SK-N-SH (cell line): ENCODE data around the gene HS3ST4. TPM values are rescaled to one million over a fixed set of nuclear protein-coding genes. Genes with fewer than 3 reads are reported as not detected.

ENCODE experiments used
- CTCF ChIA-PET: fragments of 300-600, 350-600 bp; formaldehyde crosslinking; extraction: SDS; loops from one replicate; lab custom pipeline; 2021; lab: Yijun Ruan, JAX
- POLR2A ChIA-PET: fragments of 350-600 bp; sonication (Branson Sonifier 250); formaldehyde crosslinking; extraction: SDS; loops from one replicate; lab custom pipeline; 2020; ENCODE audit warnings: antibody characterized with exemption, inconsistent platforms; lab: Yijun Ruan, JAX
- DNase-seq: peaks from one replicate; pipeline ENCODE4 v3.0.0; 2012
- H2AFZ ChIP-seq: fragments of 200-600 bp; sonication (generic); 2 replicates; pipeline ENCODE4 v1.8.1; 2016; ENCODE audit warnings: antibody characterized with exemption, mild to moderate bottlenecking, low read depth
- H3F3A ChIP-seq: fragments of 200-600 bp; sonication (generic); replicated peaks from 2 replicates; pipeline ENCODE3; 2016; ENCODE audit warnings: antibody characterized with exemption, mild to moderate bottlenecking; ENCODE audit not compliant: insufficient read depth
- H3K27ac ChIP-seq, 2 experiments: fragments of 200-500 bp in 1 of 2; fragments of 200-600 bp in 1 of 2; sonication (Bioruptor generic) in 1 of 2; sonication (generic), shearing (Covaris generic) in 1 of 2; 2 replicates each; pipeline versions ENCODE4 v1.5.1 to v1.6.1; 2014 to 2016; ENCODE audit warnings: low read depth in 2 of 2, inconsistent platforms in 1 of 2, low read length in 1 of 2, mild to moderate bottlenecking in 1 of 2, mixed read lengths in 1 of 2
- H3K27me3 ChIP-seq: fragments of 200-600 bp; sonication (generic), shearing (Covaris generic); 2 replicates; pipeline ENCODE4 v1.6.1; 2016; ENCODE audit warnings: mixed run types; ENCODE audit not compliant: insufficient read depth
- H3K36me3 ChIP-seq, 2 experiments: fragments of 200-500 bp in 1 of 2; fragments of 200-600 bp in 1 of 2; sonication (Bioruptor generic) in 1 of 2; sonication (generic) in 1 of 2; replicated peaks in 1 of 2; 2 replicates each; pipeline versions ENCODE3 to v1.5.1; 2014 to 2016; ENCODE audit warnings: low read length in 1 of 2, mild to moderate bottlenecking in 1 of 2; ENCODE audit not compliant: insufficient read depth in 2 of 2, control insufficient read depth in 1 of 2
- H3K4me1 ChIP-seq, 2 experiments: fragments of 200-500 bp in 1 of 2; fragments of 200-600 bp in 1 of 2; sonication (Bioruptor generic) in 1 of 2; sonication (generic), shearing (Covaris generic) in 1 of 2; 2 replicates each; pipeline versions ENCODE4 v1.5.1 to v1.6.1; 2014 to 2016; ENCODE audit warnings: low read depth in 1 of 2, low read length in 1 of 2, mixed run types in 1 of 2; ENCODE audit not compliant: insufficient read depth in 2 of 2, control insufficient read depth in 1 of 2
- H3K4me2 ChIP-seq: fragments of 200-600 bp; sonication (generic), shearing (Covaris generic); 2 replicates; pipeline ENCODE4 v1.6.1; 2017; ENCODE audit warnings: mixed run types
- H3K4me3 ChIP-seq, 2 experiments: fragments of 200-500 bp in 1 of 2; fragments of 200-600 bp in 1 of 2; sonication (Bioruptor generic) in 1 of 2; sonication (generic), shearing (Covaris generic) in 1 of 2; 2 replicates each; pipeline versions ENCODE4 v1.5.1 to v1.8.1; 2014 to 2016; ENCODE audit warnings: low read depth in 2 of 2, inconsistent platforms in 1 of 2, low read length in 1 of 2, mild to moderate bottlenecking in 1 of 2, mixed read lengths in 1 of 2, moderate library complexity in 1 of 2
- H3K79me2 ChIP-seq: fragments of 200-600 bp; sonication (generic); 2 replicates; pipeline ENCODE4 v1.8.1; 2017; ENCODE audit warnings: mild to moderate bottlenecking; ENCODE audit not compliant: insufficient read depth
- H3K9ac ChIP-seq: fragments of 200-600 bp; sonication (generic); 2 replicates; pipeline ENCODE4 v1.6.1; 2017; ENCODE audit warnings: mixed run types
- H3K9me2 ChIP-seq: fragments of 200-600 bp; sonication (generic); 2 replicates; pipeline ENCODE4 v1.6.1; 2017; ENCODE audit warnings: mixed run types
- H3K9me3 ChIP-seq: fragments of 200-600 bp; sonication (generic); 2 replicates; pipeline ENCODE4 v1.6.1; 2017; ENCODE audit warnings: mixed run types, mild to moderate bottlenecking, moderate library complexity
- H4K20me1 ChIP-seq: fragments of 200-600 bp; sonication (generic); 2 replicates; pipeline ENCODE4 v1.6.1; 2017; ENCODE audit warnings: mild to moderate bottlenecking, mixed run types; ENCODE audit not compliant: insufficient read depth
- CHD2 ChIP-seq: fragments of 150-350 bp; IDR thresholded peaks from 2 replicates; pipeline ENCODE4 v1.6.1; 2018; ENCODE audit warnings: low read length; ENCODE audit not compliant: partially characterized antibody
- ELF1 ChIP-seq: IDR thresholded peaks from 2 replicates; pipeline ENCODE4 v1.4.0; 2012
- EP300 ChIP-seq, 2 experiments: IDR thresholded peaks; 2 replicates each; pipeline versions ENCODE4 v1.4.0 to v1.6.1; 2012; ENCODE audit warnings: borderline replicate concordance in 1 of 2, low read depth in 1 of 2, low read length in 1 of 2
- EZH2phosphoT487 ChIP-seq: fragments of 200-600 bp; sonication (generic); IDR thresholded peaks from 2 replicates; pipeline ENCODE4 v1.6.1; 2017; ENCODE audit warnings: low read depth, mixed run types, mild to moderate bottlenecking, antibody characterized with exemption, moderate library complexity, borderline replicate concordance
- FOXM1 ChIP-seq: IDR thresholded peaks from 2 replicates; pipeline ENCODE4 v1.4.0; 2012; ENCODE audit warnings: low read depth, mild to moderate bottlenecking
- GABPA ChIP-seq: IDR thresholded peaks from 2 replicates; pipeline ENCODE4 v1.4.0; 2012; ENCODE audit warnings: low read depth, mild to moderate bottlenecking
- GATA2 ChIP-seq: sonication (generic); formaldehyde crosslinking; IDR thresholded peaks from 2 replicates; pipeline ENCODE4 v1.5.0; 2020; ENCODE audit warnings: mild to moderate bottlenecking, missing genetic modification reagents
- JUND ChIP-seq: IDR thresholded peaks from 2 replicates; pipeline ENCODE4 v1.4.0; 2012
- MEF2A ChIP-seq: IDR thresholded peaks from 2 replicates; pipeline ENCODE4 v1.4.0; 2012; ENCODE audit warnings: low read depth, borderline replicate concordance
- MXI1 ChIP-seq: IDR thresholded peaks from 2 replicates; pipeline ENCODE4 v1.6.1; 2012; ENCODE audit warnings: mild to moderate bottlenecking, low read depth, low read length, improper control_type of control experiment
- NFIC ChIP-seq: IDR thresholded peaks from 2 replicates; pipeline ENCODE4 v1.4.0; 2012; ENCODE audit warnings: borderline replicate concordance
- NRF1 ChIP-seq: IDR thresholded peaks from 2 replicates; pipeline ENCODE4 v1.6.1; 2012; ENCODE audit warnings: low read depth, mild to moderate bottlenecking, low read length
- RAD21 ChIP-seq: IDR thresholded peaks from 2 replicates; pipeline ENCODE4 v1.6.1; 2012; ENCODE audit warnings: mild to moderate bottlenecking, low read length
- RCOR1 ChIP-seq: fragments of 150-350 bp; IDR thresholded peaks from 2 replicates; pipeline ENCODE4 v1.6.1; 2017; ENCODE audit warnings: antibody characterized with exemption, low read length
- RFX5 ChIP-seq: IDR thresholded peaks from 2 replicates; pipeline ENCODE4 v1.6.1; 2012; ENCODE audit warnings: mild to moderate bottlenecking, improper control_type of control experiment, low read length
- RXRA ChIP-seq: IDR thresholded peaks from 2 replicates; pipeline ENCODE4 v1.4.0; 2012; ENCODE audit warnings: low read depth, mild to moderate bottlenecking, borderline replicate concordance
- TAF1 ChIP-seq: IDR thresholded peaks from 2 replicates; pipeline ENCODE4 v1.6.1; 2012; ENCODE audit warnings: low read depth, mild to moderate bottlenecking, low read length, moderate library complexity, borderline replicate concordance
- TCF12 ChIP-seq: IDR thresholded peaks from 2 replicates; pipeline ENCODE4 v1.4.0; 2012
- TEAD4 ChIP-seq: IDR thresholded peaks from 2 replicates; pipeline ENCODE4 v1.4.0; 2012; ENCODE audit warnings: mild to moderate bottlenecking, borderline replicate concordance; ENCODE audit not compliant: insufficient read depth
- YY1 ChIP-seq: IDR thresholded peaks from 2 replicates; pipeline ENCODE4 v1.4.0; 2012; ENCODE audit warnings: low read depth, mild to moderate bottlenecking
- WGBS: methylation state at CpG from one replicate; pipeline ENCODE4 v1.1.6; 2017; ENCODE audit warnings: low lambda C conversion rate; 5-methylcytosine and 5-hydroxymethylcytosine counted together
- polyA plus RNA-seq, 3 experiments: library from polyadenylated mRNA; depleted of rRNA; stranded (reverse); fragments of >200 nt; gene quantifications; 2 replicates each; pipeline ENCODE4 v1.2.3, GENCODE V29; 2012
- TF ChIP-seq, protein P1 (sequence below): fragments of 150-350 bp; IDR thresholded peaks from 2 replicates; pipeline ENCODE4 v1.6.1; 2016; ENCODE audit warnings: mild to moderate bottlenecking, low read depth, low read length
- TF ChIP-seq, protein P2 (sequence below): fragments of 150-350 bp; IDR thresholded peaks from 2 replicates; pipeline ENCODE4 v1.6.1; 2017; ENCODE audit warnings: antibody characterized with exemption, low read length, low read depth, borderline replicate concordance
- TF ChIP-seq, protein P3 (sequence below): IDR thresholded peaks from 2 replicates; pipeline ENCODE4 v1.4.0; 2012; ENCODE audit warnings: low read depth, borderline replicate concordance
- TF ChIP-seq, protein P4 (sequence below): IDR thresholded peaks from 2 replicates; pipeline ENCODE4 v1.6.1; 2012; ENCODE audit warnings: mild to moderate bottlenecking, low read depth, low read length, moderate library complexity

The HS3ST4 gene
- polyA plus RNA-seq, 1 of the 3 experiments (the other 2 are of a cell fraction), result not detected

DNA sequence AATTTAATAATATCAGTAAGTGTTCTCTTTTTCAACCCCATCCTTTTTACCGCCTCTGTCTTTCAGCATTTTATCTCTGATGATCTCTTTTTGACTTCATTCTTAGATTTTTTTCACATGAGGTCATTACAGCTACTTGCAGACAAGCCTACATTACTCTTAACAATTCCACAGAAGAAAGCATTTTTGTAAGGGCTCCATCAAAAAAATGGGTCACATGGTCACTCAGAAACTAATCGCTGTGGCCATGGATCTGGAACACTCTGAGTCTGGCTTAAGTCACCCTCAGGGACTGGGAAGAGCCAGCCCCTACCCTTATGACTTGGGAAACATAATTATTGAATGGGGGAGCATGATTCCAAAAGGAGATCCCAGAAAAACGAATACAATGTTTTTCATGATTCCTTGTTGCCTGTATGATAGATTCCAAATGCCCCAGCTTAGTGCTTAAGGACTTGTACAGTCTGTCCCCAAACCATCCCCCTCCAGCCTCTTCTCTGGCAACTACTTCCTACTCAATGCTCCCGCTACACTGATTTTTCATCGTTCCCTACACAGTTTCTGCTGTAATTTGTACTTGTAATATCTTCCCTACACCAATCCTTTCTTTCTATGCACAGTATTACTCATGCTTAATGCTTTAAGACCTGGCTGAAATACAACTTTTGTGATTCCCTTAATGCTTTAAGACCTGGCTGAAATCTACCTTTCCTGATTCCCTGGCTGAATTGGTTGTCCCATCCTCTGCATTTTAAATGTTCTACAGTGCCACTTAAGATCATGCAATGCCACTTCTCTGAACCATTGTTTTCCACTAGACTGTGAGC lies 457.8 kb downstream of the HS3ST4 start:
- WGBS, result under 1% methylated on average over 5 of the region's 5 CpGs
- H3K4me2 ChIP-seq, result no peak overlapping the region
- no peaks in the 10 kb centered on the region for H3K9me3 ChIP-seq
- H3F3A ChIP-seq, result no peaks in the 10 kb centered on the region
- no peak overlapping the region for H3K4me3 ChIP-seq
- H3K27me3 ChIP-seq, result no peaks in the 10 kb centered on the region
- no peak for DNase-seq
- no peaks in the 10 kb centered on the region for H3K79me2 ChIP-seq
- no peak overlapping the region for H2AFZ ChIP-seq
- TF ChIP-seq RCOR1, result no peak
- TF ChIP-seq MEF2A, result no peak
- TF ChIP-seq RXRA, result no peak
- no peak for TF ChIP-seq FOXM1
- TF ChIP-seq EZH2phosphoT487, result no peak
- TF ChIP-seq RAD21, result no peak
- TF ChIP-seq MXI1, result no peak
- no peak for TF ChIP-seq TCF12
- TF ChIP-seq CHD2, result no peak
- no peak for TF ChIP-seq ELF1
- no peak for TF ChIP-seq JUND
- no peak for TF ChIP-seq EP300 (IDR thresholded peaks at IDR 0.05; ENCODE audit: borderline replicate concordance in 1 of 2, low read depth in 1 of 2, low read length in 1 of 2)
- no peak for TF ChIP-seq RFX5
- no peak for TF ChIP-seq TAF1
- no peak for TF ChIP-seq YY1
- TF ChIP-seq NRF1, result no peak
- TF ChIP-seq GABPA, result no peak
- TF ChIP-seq, protein P1, sequence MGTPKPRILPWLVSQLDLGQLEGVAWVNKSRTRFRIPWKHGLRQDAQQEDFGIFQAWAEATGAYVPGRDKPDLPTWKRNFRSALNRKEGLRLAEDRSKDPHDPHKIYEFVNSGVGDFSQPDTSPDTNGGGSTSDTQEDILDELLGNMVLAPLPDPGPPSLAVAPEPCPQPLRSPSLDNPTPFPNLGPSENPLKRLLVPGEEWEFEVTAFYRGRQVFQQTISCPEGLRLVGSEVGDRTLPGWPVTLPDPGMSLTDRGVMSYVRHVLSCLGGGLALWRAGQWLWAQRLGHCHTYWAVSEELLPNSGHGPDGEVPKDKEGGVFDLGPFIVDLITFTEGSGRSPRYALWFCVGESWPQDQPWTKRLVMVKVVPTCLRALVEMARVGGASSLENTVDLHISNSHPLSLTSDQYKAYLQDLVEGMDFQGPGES, result no peak
- no peak for TF ChIP-seq NFIC
- no peak overlapping the region for H3K27ac ChIP-seq
- H3K9ac ChIP-seq, result no peak overlapping the region
- H3K36me3 ChIP-seq, result no peaks in the 10 kb centered on the region
- H3K4me1 ChIP-seq, result no peaks in the 10 kb centered on the region
- no peaks in the 10 kb centered on the region for H3K9me2 ChIP-seq
- CTCF ChIA-PET, result no interaction called here
- no peaks in the 10 kb centered on the region for H4K20me1 ChIP-seq
- POLR2A ChIA-PET, result no interaction called here

DNA sequence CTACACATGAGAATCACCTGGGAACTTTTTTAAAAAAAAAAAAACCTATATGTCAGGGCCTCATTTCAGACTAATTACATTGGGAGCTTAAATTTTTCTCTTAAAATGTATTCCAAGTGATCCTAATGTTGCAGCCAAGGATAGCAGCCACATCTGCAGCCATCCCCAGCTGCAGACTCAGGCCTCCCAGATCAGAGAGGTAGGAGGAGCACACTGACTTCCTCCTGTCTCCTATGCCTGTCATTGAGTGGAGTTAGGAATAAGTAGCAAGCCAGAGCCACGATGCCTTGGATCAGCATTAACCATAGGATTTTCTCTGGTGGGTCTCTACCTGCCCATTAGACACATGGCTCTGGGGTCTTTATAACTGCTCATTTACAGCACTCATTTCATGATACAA lies 463.5 kb downstream of the HS3ST4 start:
- H3K9me3 ChIP-seq, result no peaks in the 10 kb centered on the region
- no peak overlapping the region for H3K27ac ChIP-seq
- ChIA-PET POLR2A (no interaction called here), CTCF (interaction anchor here (0.7 to 1.1 kb wide), 2 partner anchors 15 to 329 kb away, joined by 3 read pairs; no protein-coding TSS in a partner anchor)
- no peaks in the 10 kb centered on the region for H3K9me2 ChIP-seq
- WGBS, result 0% methylated on average over 1 of the region's 1 CpG
- H3K4me2 ChIP-seq, result no peak overlapping the region
- no peaks in the 10 kb centered on the region for H4K20me1 ChIP-seq
- no peaks in the 10 kb centered on the region for H3F3A ChIP-seq
- H3K4me3 ChIP-seq, result no peak overlapping the region
- H3K79me2 ChIP-seq, result no peaks in the 10 kb centered on the region
- H3K36me3 ChIP-seq, result no peaks in the 10 kb centered on the region
- no peak overlapping the region for H2AFZ ChIP-seq
- no peaks in the 10 kb centered on the region for H3K4me1 ChIP-seq
- no peak overlapping the region for H3K9ac ChIP-seq
- no peaks in the 10 kb centered on the region for H3K27me3 ChIP-seq
- no peak for DNase-seq
- TF ChIP-seq, protein P2, sequence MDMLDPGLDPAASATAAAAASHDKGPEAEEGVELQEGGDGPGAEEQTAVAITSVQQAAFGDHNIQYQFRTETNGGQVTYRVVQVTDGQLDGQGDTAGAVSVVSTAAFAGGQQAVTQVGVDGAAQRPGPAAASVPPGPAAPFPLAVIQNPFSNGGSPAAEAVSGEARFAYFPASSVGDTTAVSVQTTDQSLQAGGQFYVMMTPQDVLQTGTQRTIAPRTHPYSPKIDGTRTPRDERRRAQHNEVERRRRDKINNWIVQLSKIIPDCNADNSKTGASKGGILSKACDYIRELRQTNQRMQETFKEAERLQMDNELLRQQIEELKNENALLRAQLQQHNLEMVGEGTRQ, result no peak
- TF ChIP-seq, protein P3, sequence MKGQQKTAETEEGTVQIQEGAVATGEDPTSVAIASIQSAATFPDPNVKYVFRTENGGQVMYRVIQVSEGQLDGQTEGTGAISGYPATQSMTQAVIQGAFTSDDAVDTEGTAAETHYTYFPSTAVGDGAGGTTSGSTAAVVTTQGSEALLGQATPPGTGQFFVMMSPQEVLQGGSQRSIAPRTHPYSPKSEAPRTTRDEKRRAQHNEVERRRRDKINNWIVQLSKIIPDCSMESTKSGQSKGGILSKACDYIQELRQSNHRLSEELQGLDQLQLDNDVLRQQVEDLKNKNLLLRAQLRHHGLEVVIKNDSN, result no peak
- TF ChIP-seq MXI1, result no peak
- TF ChIP-seq RFX5, result no peak
- no peak for TF ChIP-seq GATA2 (CRISPR knock-in tag)
- TF ChIP-seq, protein P4, sequence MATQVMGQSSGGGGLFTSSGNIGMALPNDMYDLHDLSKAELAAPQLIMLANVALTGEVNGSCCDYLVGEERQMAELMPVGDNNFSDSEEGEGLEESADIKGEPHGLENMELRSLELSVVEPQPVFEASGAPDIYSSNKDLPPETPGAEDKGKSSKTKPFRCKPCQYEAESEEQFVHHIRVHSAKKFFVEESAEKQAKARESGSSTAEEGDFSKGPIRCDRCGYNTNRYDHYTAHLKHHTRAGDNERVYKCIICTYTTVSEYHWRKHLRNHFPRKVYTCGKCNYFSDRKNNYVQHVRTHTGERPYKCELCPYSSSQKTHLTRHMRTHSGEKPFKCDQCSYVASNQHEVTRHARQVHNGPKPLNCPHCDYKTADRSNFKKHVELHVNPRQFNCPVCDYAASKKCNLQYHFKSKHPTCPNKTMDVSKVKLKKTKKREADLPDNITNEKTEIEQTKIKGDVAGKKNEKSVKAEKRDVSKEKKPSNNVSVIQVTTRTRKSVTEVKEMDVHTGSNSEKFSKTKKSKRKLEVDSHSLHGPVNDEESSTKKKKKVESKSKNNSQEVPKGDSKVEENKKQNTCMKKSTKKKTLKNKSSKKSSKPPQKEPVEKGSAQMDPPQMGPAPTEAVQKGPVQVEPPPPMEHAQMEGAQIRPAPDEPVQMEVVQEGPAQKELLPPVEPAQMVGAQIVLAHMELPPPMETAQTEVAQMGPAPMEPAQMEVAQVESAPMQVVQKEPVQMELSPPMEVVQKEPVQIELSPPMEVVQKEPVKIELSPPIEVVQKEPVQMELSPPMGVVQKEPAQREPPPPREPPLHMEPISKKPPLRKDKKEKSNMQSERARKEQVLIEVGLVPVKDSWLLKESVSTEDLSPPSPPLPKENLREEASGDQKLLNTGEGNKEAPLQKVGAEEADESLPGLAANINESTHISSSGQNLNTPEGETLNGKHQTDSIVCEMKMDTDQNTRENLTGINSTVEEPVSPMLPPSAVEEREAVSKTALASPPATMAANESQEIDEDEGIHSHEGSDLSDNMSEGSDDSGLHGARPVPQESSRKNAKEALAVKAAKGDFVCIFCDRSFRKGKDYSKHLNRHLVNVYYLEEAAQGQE, result no peak
- TF ChIP-seq TEAD4, result no peak
